Neural progenitor cell (in vitro differentiated cells): ENCODE data around the gene TBC1D14.

Experiments used
- EZH2phosphoT487 ChIP-seq: fragments of 200-600 bp; sonication (generic); IDR thresholded peaks from 2 replicates; pipeline ENCODE4 v1.6.1; 2017; ENCODE audit warnings: antibody characterized with exemption
- TF ChIP-seq, protein P1 (sequence below): fragments of 200-600 bp; sonication (generic); IDR thresholded peaks from 2 replicates; pipeline ENCODE4 v1.5.1; 2017; ENCODE audit warnings: antibody characterized with exemption, mild to moderate bottlenecking

DNA sequence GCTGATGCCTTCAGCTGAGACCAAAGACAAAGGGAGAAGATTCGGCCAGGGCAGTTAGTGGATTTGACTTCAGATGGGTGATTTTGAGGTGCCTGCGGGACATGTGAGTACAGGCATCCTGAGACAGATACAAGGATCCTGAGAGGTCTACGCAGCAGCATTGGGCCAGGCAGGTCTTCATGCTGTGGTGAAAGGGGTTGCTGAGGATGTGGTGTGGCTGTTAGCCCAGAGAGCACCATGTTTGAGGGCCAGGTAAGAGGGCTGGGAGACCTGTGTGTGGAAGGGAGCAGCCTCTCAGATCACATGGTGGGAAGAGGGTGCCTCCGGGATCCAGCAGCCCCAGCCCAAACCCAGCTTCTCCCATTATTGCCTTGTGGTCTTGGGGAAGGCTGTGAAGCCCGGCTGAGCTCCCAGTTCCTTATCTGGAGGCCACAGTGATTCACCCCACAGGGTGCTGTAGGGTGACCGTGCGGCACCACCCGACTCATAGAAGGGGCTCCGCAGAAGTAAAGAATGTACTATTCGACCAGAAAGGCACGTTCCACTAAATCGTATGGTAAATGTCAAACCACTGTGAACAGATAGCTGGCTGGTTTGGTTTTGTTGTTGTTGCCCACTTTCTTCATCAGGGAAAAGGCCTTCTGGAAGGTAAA is 105.9 kb downstream of the TBC1D14 start:
- TF ChIP-seq EZH2phosphoT487 = no peak
- TF ChIP-seq, protein P1, sequence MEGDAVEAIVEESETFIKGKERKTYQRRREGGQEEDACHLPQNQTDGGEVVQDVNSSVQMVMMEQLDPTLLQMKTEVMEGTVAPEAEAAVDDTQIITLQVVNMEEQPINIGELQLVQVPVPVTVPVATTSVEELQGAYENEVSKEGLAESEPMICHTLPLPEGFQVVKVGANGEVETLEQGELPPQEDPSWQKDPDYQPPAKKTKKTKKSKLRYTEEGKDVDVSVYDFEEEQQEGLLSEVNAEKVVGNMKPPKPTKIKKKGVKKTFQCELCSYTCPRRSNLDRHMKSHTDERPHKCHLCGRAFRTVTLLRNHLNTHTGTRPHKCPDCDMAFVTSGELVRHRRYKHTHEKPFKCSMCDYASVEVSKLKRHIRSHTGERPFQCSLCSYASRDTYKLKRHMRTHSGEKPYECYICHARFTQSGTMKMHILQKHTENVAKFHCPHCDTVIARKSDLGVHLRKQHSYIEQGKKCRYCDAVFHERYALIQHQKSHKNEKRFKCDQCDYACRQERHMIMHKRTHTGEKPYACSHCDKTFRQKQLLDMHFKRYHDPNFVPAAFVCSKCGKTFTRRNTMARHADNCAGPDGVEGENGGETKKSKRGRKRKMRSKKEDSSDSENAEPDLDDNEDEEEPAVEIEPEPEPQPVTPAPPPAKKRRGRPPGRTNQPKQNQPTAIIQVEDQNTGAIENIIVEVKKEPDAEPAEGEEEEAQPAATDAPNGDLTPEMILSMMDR = no peak
